ENCODE measurements around the gene PLEKHD1.

DNA sequence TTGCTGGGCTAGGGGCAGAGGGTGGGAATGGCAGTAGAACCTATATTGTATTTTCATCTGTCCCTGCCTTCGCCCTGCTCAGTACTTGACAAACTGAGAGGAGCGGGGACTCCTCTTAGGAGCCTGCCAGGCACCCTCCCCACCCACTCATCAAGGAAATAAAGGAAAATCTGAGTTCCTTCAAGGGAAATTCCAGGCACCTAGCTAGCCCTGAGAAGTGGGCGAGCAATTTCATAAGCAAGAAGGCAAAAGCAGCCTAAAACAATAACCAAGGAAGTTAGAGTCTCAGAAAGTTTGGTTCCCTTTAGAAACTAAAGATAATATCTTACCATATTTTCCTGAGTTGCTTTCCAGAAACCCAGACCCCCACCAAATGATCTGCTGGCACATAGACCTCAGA is 10.6 kb upstream of the PLEKHD1 start:
- TF ChIP-seq, protein P1, sequence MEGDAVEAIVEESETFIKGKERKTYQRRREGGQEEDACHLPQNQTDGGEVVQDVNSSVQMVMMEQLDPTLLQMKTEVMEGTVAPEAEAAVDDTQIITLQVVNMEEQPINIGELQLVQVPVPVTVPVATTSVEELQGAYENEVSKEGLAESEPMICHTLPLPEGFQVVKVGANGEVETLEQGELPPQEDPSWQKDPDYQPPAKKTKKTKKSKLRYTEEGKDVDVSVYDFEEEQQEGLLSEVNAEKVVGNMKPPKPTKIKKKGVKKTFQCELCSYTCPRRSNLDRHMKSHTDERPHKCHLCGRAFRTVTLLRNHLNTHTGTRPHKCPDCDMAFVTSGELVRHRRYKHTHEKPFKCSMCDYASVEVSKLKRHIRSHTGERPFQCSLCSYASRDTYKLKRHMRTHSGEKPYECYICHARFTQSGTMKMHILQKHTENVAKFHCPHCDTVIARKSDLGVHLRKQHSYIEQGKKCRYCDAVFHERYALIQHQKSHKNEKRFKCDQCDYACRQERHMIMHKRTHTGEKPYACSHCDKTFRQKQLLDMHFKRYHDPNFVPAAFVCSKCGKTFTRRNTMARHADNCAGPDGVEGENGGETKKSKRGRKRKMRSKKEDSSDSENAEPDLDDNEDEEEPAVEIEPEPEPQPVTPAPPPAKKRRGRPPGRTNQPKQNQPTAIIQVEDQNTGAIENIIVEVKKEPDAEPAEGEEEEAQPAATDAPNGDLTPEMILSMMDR (IDR thresholded peaks at IDR 0.05), result no peak
- TF ChIP-seq CREB1 (CRISPR knock-in tag; IDR thresholded peaks at IDR 0.05), result no peak
- TF ChIP-seq, protein P2, sequence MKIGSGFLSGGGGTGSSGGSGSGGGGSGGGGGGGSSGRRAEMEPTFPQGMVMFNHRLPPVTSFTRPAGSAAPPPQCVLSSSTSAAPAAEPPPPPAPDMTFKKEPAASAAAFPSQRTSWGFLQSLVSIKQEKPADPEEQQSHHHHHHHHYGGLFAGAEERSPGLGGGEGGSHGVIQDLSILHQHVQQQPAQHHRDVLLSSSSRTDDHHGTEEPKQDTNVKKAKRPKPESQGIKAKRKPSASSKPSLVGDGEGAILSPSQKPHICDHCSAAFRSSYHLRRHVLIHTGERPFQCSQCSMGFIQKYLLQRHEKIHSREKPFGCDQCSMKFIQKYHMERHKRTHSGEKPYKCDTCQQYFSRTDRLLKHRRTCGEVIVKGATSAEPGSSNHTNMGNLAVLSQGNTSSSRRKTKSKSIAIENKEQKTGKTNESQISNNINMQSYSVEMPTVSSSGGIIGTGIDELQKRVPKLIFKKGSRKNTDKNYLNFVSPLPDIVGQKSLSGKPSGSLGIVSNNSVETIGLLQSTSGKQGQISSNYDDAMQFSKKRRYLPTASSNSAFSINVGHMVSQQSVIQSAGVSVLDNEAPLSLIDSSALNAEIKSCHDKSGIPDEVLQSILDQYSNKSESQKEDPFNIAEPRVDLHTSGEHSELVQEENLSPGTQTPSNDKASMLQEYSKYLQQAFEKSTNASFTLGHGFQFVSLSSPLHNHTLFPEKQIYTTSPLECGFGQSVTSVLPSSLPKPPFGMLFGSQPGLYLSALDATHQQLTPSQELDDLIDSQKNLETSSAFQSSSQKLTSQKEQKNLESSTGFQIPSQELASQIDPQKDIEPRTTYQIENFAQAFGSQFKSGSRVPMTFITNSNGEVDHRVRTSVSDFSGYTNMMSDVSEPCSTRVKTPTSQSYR (CRISPR knock-in tag; IDR thresholded peaks at IDR 0.05), result no peak
- TF ChIP-seq, protein P3, sequence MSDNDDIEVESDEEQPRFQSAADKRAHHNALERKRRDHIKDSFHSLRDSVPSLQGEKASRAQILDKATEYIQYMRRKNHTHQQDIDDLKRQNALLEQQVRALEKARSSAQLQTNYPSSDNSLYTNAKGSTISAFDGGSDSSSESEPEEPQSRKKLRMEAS (CRISPR knock-in tag; IDR thresholded peaks at IDR 0.05), result no peak
- no peak for TF ChIP-seq NFYB (CRISPR knock-in tag; conservative IDR thresholded peaks at IDR 0.05; ENCODE audit: low read depth)
- TF ChIP-seq FOXK1 (CRISPR knock-in tag; IDR thresholded peaks at IDR 0.05), result no peak
- no peak for TF ChIP-seq ZNF423 (CRISPR knock-in tag; IDR thresholded peaks at IDR 0.05)
- TF ChIP-seq ZNF263 (CRISPR knock-in tag; IDR thresholded peaks at IDR 0.05; ENCODE audit: low read depth), result no peak
